ENCODE data around the gene HOXD12.

Gene HOXD12

GRCh38 chr2:176128982-176129796, 29.6 kb downstream of the HOXD12 start, which contains the start of gene HOXD8:
HOXD8 (plus strand) TSS chr2:176129705; CDS start chr2:176130367, 662 bp downstream.
- TF ChIP-seq, protein P1, sequence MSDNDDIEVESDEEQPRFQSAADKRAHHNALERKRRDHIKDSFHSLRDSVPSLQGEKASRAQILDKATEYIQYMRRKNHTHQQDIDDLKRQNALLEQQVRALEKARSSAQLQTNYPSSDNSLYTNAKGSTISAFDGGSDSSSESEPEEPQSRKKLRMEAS (IDR thresholded peaks at IDR 0.05; ENCODE audit: low read depth, low read length) = no peak
- TF ChIP-seq, protein P2, sequence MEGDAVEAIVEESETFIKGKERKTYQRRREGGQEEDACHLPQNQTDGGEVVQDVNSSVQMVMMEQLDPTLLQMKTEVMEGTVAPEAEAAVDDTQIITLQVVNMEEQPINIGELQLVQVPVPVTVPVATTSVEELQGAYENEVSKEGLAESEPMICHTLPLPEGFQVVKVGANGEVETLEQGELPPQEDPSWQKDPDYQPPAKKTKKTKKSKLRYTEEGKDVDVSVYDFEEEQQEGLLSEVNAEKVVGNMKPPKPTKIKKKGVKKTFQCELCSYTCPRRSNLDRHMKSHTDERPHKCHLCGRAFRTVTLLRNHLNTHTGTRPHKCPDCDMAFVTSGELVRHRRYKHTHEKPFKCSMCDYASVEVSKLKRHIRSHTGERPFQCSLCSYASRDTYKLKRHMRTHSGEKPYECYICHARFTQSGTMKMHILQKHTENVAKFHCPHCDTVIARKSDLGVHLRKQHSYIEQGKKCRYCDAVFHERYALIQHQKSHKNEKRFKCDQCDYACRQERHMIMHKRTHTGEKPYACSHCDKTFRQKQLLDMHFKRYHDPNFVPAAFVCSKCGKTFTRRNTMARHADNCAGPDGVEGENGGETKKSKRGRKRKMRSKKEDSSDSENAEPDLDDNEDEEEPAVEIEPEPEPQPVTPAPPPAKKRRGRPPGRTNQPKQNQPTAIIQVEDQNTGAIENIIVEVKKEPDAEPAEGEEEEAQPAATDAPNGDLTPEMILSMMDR (IDR thresholded peaks at IDR 0.05; ENCODE audit: low read depth, low read length) = no peak
- no peak for TF ChIP-seq POLR2A (IDR thresholded peaks at IDR 0.05; ENCODE audit: extremely low read depth, insufficient read length)
- no peak for TF ChIP-seq MYC (IDR thresholded peaks at IDR 0.05; ENCODE audit: low read depth, low read length)
- no peak for DNase-seq (ENCODE audit: low read depth)
- no peak within 1 kb of the TSS for H3K4me3 ChIP-seq (ENCODE audit: low read depth, low read length)

GRCh38 chr2:176129813-176130146, 30.2 kb downstream of the HOXD12 start:
- DNase-seq (ENCODE audit: low read depth) = no peak
- no peak overlapping the region for H3K4me3 ChIP-seq (ENCODE audit: low read depth, low read length)
- no peak for TF ChIP-seq MYC (IDR thresholded peaks at IDR 0.05; ENCODE audit: low read depth, low read length)
- TF ChIP-seq, protein P2 (IDR thresholded peaks at IDR 0.05; ENCODE audit: low read depth, low read length) = no peak
- TF ChIP-seq, protein P1 (IDR thresholded peaks at IDR 0.05; ENCODE audit: low read depth, low read length) = no peak
- TF ChIP-seq POLR2A (IDR thresholded peaks at IDR 0.05; ENCODE audit: extremely low read depth, insufficient read length) = no peak

- TF ChIP-seq, protein P2 (IDR thresholded peaks at IDR 0.05; ENCODE audit: low read depth, low read length) = no peak
- TF ChIP-seq POLR2A (IDR thresholded peaks at IDR 0.05; ENCODE audit: extremely low read depth, insufficient read length) (no peak), MYC (IDR thresholded peaks at IDR 0.05; ENCODE audit: low read depth, low read length) (no peak)
- TF ChIP-seq, protein P1 (IDR thresholded peaks at IDR 0.05; ENCODE audit: low read depth, low read length) = no peak
- no peak overlapping the region for H3K4me3 ChIP-seq (ENCODE audit: low read depth, low read length)
- no peak for DNase-seq (ENCODE audit: low read depth)
These were observed 30.8 kb downstream of the HOXD12 start for GRCh38 chr2:176130147-176130956.

- no peak for TF ChIP-seq MYC (IDR thresholded peaks at IDR 0.05; ENCODE audit: low read depth, low read length)
- TF ChIP-seq, protein P1 (IDR thresholded peaks at IDR 0.05; ENCODE audit: low read depth, low read length) = no peak
- TF ChIP-seq, protein P2 (IDR thresholded peaks at IDR 0.05; ENCODE audit: low read depth, low read length) = no peak
- no peak for TF ChIP-seq POLR2A (IDR thresholded peaks at IDR 0.05; ENCODE audit: extremely low read depth, insufficient read length)
- no peak for DNase-seq (ENCODE audit: low read depth)
- H3K4me3 ChIP-seq (ENCODE audit: low read depth, low read length) = no peak overlapping the region
These were observed 31.6 kb downstream of the HOXD12 start for GRCh38 chr2:176130957-176131847.

- no peak overlapping the region for H3K4me3 ChIP-seq (ENCODE audit: low read depth, low read length)
These were observed 32.2 kb downstream of the HOXD12 start for GRCh38 chr2:176131848-176132158.

More at GRCh38 chr2:176131848-176132158, 32.2 kb downstream of the HOXD12 start:
- no peak for DNase-seq (ENCODE audit: low read depth)
- TF ChIP-seq, protein P1 (IDR thresholded peaks at IDR 0.05; ENCODE audit: low read depth, low read length) = no peak
- no peak for TF ChIP-seq MYC (IDR thresholded peaks at IDR 0.05; ENCODE audit: low read depth, low read length)
- TF ChIP-seq, protein P2 (IDR thresholded peaks at IDR 0.05; ENCODE audit: low read depth, low read length) = no peak
- no peak for TF ChIP-seq POLR2A (IDR thresholded peaks at IDR 0.05; ENCODE audit: extremely low read depth, insufficient read length)
